GM21390 (cell line): ENCODE measurements around the gene LRRC4.
A peak's percentile ranks its signal among the peaks of the same experiment; 100 is the strongest.

Source experiments
- ATAC-seq: cut with Tn5 transposase; IDR thresholded peaks from one replicate; pipeline ENCODE4 v1.9.1; 2021; ENCODE audit not compliant: unreplicated experiment

LRRC4 gene

GRCh38 chr7:128059143-128059988, 28.1 kb upstream of the LRRC4 start:
- ATAC-seq: no peak

- no peak for ATAC-seq
Measured at GRCh38 chr7:128057909-128058308, 26.7 kb upstream of the LRRC4 start.

- ATAC-seq: no peak
Measured at GRCh38 chr7:128056901-128057300, 25.7 kb upstream of the LRRC4 start.

GRCh38 chr7:128055637-128056036, 24.4 kb upstream of the LRRC4 start:
- ATAC-seq: no peak

- no peak for ATAC-seq
Measured at GRCh38 chr7:128054511-128054910, 23.3 kb upstream of the LRRC4 start.

- ATAC-seq: no peak
Measured at GRCh38 chr7:128053991-128054390, 22.8 kb upstream of the LRRC4 start.

- no peak for ATAC-seq
Measured at GRCh38 chr7:128053023-128053422, 21.8 kb upstream of the LRRC4 start.

GRCh38 chr7:128052404-128052803, 21.2 kb upstream of the LRRC4 start:
- ATAC-seq: no peak

GRCh38 chr7:128045766-128046165, 14.5 kb upstream of the LRRC4 start:
- no peak for ATAC-seq

GRCh38 chr7:128045158-128045557, 13.9 kb upstream of the LRRC4 start:
- ATAC-seq: no peak

GRCh38 chr7:128044064-128044463, 12.8 kb upstream of the LRRC4 start:
- ATAC-seq: no peak

GRCh38 chr7:128042012-128042411, 10.8 kb upstream of the LRRC4 start:
- ATAC-seq: no peak

GRCh38 chr7:128041203-128041602, 10.0 kb upstream of the LRRC4 start:
- ATAC-seq: no peak

- ATAC-seq: no peak
Measured at GRCh38 chr7:128040205-128040604, 9.0 kb upstream of the LRRC4 start.

- no peak for ATAC-seq
Measured at GRCh38 chr7:128039544-128039953, 8.3 kb upstream of the LRRC4 start.

GRCh38 chr7:128037880-128038619, 6.8 kb upstream of the LRRC4 start:
- peak; percentile 48 for ATAC-seq

- no peak for ATAC-seq
Measured at GRCh38 chr7:128037081-128037480, 5.8 kb upstream of the LRRC4 start.

- ATAC-seq: peak; percentile 46
Measured at GRCh38 chr7:128036226-128036940, 5.1 kb upstream of the LRRC4 start.

- ATAC-seq: no peak
Measured at GRCh38 chr7:128035712-128036111, 4.5 kb upstream of the LRRC4 start.

- ATAC-seq: no peak
Measured at GRCh38 chr7:128034825-128035224, 3.6 kb upstream of the LRRC4 start.

- ATAC-seq: no peak
Measured at GRCh38 chr7:128033246-128033645, 2.0 kb upstream of the LRRC4 start.
